HL-60 (cell line): ENCODE results near the gene EEF1AKMT3.

Experiments
- CTCF ChIP-seq: IDR thresholded peaks from one replicate; pipeline ENCODE4 v1.5.1; 2011; ENCODE audit warnings: low read length, control low read depth, inconsistent platforms; ENCODE audit not compliant: insufficient read depth
- GABPA ChIP-seq: IDR thresholded peaks from 2 replicates; pipeline ENCODE4 v1.6.1; 2012; ENCODE audit warnings: low read depth
- POLR2AphosphoS5 ChIP-seq: IDR thresholded peaks from 2 replicates; pipeline ENCODE4 v1.6.1; 2012; ENCODE audit warnings: low read depth
- REST ChIP-seq: IDR thresholded peaks from 2 replicates; pipeline ENCODE4 v1.6.1; 2012; ENCODE audit warnings: low read depth; ENCODE audit not compliant: insufficient replicate concordance

- TF ChIP-seq CTCF, result no peak
- TF ChIP-seq POLR2AphosphoS5, result no peak
- TF ChIP-seq REST, result no peak
- TF ChIP-seq GABPA, result no peak
These were observed 47.3 kb upstream of the EEF1AKMT3 start for GRCh38 chr12:57724936-57725740.
